Measurements from ENCODE around the gene CAVIN3. TPM values are rescaled to one million over a fixed set of nuclear protein-coding genes. Genes with fewer than 3 reads are reported as not detected.

The CAVIN3 gene
- total and polyA plus RNA-seq, 2 of the 8 experiments (the other 6 are each of a cell fraction or from before 2014, with no cell fraction given): 17.7 to 26.4 TPM

DNA sequence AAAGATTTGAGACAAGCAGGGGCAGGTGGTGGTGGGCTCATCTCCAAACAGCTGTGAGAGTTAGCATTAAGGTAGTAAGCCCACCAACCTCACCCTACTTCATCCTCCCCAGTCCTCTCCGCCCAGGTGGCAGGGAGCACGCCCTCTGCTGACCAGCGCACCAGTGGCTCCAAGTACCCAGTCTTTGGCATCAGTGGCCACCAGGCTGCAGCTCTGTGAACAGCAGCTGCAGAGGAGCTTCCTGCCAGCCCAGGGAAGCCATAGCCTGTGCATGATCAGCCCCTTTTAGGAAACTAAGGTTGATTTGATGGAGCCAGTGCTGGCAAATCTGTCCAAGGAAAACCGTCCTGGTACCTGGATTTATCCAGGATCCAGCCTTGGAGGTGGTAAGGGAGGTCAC, 21.7 kb downstream of the CAVIN3 start (continued):
- TF ChIP-seq, protein P1, sequence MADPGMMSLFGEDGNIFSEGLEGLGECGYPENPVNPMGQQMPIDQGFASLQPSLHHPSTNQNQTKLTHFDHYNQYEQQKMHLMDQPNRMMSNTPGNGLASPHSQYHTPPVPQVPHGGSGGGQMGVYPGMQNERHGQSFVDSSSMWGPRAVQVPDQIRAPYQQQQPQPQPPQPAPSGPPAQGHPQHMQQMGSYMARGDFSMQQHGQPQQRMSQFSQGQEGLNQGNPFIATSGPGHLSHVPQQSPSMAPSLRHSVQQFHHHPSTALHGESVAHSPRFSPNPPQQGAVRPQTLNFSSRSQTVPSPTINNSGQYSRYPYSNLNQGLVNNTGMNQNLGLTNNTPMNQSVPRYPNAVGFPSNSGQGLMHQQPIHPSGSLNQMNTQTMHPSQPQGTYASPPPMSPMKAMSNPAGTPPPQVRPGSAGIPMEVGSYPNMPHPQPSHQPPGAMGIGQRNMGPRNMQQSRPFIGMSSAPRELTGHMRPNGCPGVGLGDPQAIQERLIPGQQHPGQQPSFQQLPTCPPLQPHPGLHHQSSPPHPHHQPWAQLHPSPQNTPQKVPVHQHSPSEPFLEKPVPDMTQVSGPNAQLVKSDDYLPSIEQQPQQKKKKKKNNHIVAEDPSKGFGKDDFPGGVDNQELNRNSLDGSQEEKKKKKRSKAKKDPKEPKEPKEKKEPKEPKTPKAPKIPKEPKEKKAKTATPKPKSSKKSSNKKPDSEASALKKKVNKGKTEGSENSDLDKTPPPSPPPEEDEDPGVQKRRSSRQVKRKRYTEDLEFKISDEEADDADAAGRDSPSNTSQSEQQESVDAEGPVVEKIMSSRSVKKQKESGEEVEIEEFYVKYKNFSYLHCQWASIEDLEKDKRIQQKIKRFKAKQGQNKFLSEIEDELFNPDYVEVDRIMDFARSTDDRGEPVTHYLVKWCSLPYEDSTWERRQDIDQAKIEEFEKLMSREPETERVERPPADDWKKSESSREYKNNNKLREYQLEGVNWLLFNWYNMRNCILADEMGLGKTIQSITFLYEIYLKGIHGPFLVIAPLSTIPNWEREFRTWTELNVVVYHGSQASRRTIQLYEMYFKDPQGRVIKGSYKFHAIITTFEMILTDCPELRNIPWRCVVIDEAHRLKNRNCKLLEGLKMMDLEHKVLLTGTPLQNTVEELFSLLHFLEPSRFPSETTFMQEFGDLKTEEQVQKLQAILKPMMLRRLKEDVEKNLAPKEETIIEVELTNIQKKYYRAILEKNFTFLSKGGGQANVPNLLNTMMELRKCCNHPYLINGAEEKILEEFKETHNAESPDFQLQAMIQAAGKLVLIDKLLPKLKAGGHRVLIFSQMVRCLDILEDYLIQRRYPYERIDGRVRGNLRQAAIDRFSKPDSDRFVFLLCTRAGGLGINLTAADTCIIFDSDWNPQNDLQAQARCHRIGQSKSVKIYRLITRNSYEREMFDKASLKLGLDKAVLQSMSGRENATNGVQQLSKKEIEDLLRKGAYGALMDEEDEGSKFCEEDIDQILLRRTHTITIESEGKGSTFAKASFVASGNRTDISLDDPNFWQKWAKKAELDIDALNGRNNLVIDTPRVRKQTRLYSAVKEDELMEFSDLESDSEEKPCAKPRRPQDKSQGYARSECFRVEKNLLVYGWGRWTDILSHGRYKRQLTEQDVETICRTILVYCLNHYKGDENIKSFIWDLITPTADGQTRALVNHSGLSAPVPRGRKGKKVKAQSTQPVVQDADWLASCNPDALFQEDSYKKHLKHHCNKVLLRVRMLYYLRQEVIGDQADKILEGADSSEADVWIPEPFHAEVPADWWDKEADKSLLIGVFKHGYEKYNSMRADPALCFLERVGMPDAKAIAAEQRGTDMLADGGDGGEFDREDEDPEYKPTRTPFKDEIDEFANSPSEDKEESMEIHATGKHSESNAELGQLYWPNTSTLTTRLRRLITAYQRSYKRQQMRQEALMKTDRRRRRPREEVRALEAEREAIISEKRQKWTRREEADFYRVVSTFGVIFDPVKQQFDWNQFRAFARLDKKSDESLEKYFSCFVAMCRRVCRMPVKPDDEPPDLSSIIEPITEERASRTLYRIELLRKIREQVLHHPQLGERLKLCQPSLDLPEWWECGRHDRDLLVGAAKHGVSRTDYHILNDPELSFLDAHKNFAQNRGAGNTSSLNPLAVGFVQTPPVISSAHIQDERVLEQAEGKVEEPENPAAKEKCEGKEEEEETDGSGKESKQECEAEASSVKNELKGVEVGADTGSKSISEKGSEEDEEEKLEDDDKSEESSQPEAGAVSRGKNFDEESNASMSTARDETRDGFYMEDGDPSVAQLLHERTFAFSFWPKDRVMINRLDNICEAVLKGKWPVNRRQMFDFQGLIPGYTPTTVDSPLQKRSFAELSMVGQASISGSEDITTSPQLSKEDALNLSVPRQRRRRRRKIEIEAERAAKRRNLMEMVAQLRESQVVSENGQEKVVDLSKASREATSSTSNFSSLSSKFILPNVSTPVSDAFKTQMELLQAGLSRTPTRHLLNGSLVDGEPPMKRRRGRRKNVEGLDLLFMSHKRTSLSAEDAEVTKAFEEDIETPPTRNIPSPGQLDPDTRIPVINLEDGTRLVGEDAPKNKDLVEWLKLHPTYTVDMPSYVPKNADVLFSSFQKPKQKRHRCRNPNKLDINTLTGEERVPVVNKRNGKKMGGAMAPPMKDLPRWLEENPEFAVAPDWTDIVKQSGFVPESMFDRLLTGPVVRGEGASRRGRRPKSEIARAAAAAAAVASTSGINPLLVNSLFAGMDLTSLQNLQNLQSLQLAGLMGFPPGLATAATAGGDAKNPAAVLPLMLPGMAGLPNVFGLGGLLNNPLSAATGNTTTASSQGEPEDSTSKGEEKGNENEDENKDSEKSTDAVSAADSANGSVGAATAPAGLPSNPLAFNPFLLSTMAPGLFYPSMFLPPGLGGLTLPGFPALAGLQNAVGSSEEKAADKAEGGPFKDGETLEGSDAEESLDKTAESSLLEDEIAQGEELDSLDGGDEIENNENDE (IDR thresholded peaks at IDR 0.05; ENCODE audit: insufficient replicate concordance, low read length): no peak
- no peak for TF ChIP-seq PHF8 (conservative IDR thresholded peaks at IDR 0.05; ENCODE audit: low read depth, low read length)
- no peak for TF ChIP-seq SP4 (IDR thresholded peaks at IDR 0.05; ENCODE audit: low read length)
- TF ChIP-seq GTF2F1 (IDR thresholded peaks at IDR 0.05; ENCODE audit: borderline replicate concordance, low read depth, low read length): no peak
- no peak for TF ChIP-seq BACH1 (IDR thresholded peaks at IDR 0.05; ENCODE audit: low read length)
- TF ChIP-seq SIX5 (IDR thresholded peaks at IDR 0.05; ENCODE audit: low read depth, low read length): no peak
- TF ChIP-seq KDM1A (IDR thresholded peaks at IDR 0.05; ENCODE audit: borderline replicate concordance, low read length): no peak
- TF ChIP-seq SP1 (IDR thresholded peaks at IDR 0.05; ENCODE audit: low read depth, low read length): no peak
- no peak for TF ChIP-seq RXRA (IDR thresholded peaks at IDR 0.05; ENCODE audit: insufficient read depth, low read depth, low read length)
- TF ChIP-seq SIRT6 (IDR thresholded peaks at IDR 0.05; ENCODE audit: low read length): no peak
- TF ChIP-seq RFX5 (IDR thresholded peaks at IDR 0.05; ENCODE audit: borderline replicate concordance, low read depth, low read length): no peak
- TF ChIP-seq BRCA1 (IDR thresholded peaks at IDR 0.05; ENCODE audit: low read depth, low read length): no peak; the same call in 1 of the 2 replicates
- peak; percentile 47 for TF ChIP-seq TAF7 (optimal IDR thresholded peaks at IDR 0.05; ENCODE audit: borderline replicate concordance, low read depth, low read length)

Measured in H1 (cell line).